ENCODE data around the gene SLC17A5.
"Not testable (repeated sequence)": the region's sequence is repeated elsewhere in the genome, so short reads cannot be mapped to it uniquely, and the experiment has no call there.

SLC17A5 gene

GRCh38 chr6:73579851-73580246 is 73.9 kb downstream of the SLC17A5 start:
- no peaks in the 10 kb centered on the region for H3K4me1 ChIP-seq
- no peak overlapping the region for H3K4me3 ChIP-seq (ENCODE audit: low read depth, low read length)
- TF ChIP-seq CTCF (IDR thresholded peaks at IDR 0.05; ENCODE audit: low read depth, low read length): no peak
- DNase-seq: no peak
- H3K9me3 ChIP-seq: no peaks in the 10 kb centered on the region
- H3K36me3 ChIP-seq: no peaks in the 10 kb centered on the region
- no peaks in the 10 kb centered on the region for H3K27me3 ChIP-seq

GRCh38 chr6:73579389-73579788 is 74.4 kb downstream of the SLC17A5 start:
- DNase-seq: no peak
- TF ChIP-seq CTCF (IDR thresholded peaks at IDR 0.05; ENCODE audit: low read depth, low read length): no peak
- no peaks in the 10 kb centered on the region for H3K36me3 ChIP-seq
- H3K9me3 ChIP-seq: no peaks in the 10 kb centered on the region
- no peaks in the 10 kb centered on the region for H3K27me3 ChIP-seq
- no peaks in the 10 kb centered on the region for H3K4me1 ChIP-seq
- no peak overlapping the region for H3K4me3 ChIP-seq (ENCODE audit: low read depth, low read length)

DNA sequence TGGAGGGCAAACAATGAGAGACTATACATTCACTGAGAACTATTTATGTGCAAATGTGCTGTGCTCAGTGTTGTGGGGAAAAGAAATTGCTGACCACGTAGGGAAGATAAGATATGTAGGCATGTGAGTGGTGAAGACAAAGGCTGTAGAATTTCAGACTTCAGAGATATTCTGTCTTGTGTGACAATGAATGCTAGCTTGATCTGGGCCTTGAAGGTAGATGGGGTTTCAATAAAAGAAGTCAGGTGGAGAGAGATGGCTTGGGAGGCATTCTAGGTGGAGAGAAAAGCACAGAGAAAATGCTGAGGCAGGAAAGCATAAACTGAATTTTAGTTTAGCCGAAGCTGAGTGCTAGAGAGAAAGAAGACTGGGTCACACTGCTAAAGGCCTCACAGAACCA is 76.1 kb downstream of the SLC17A5 start:
- H3K36me3 ChIP-seq: no peaks in the 10 kb centered on the region
- H3K27me3 ChIP-seq: no peaks in the 10 kb centered on the region
- H3K4me1 ChIP-seq: no peaks in the 10 kb centered on the region
- H3K4me3 ChIP-seq (ENCODE audit: low read depth, low read length): no peak overlapping the region
- no peak for TF ChIP-seq CTCF (IDR thresholded peaks at IDR 0.05; ENCODE audit: low read depth, low read length)
- DNase-seq: no peak
- H3K9me3 ChIP-seq: no peaks in the 10 kb centered on the region

- not testable (repeated sequence) for H3K4me3 ChIP-seq (ENCODE audit: low read depth, low read length); H3K4me1 ChIP-seq; H3K27me3 ChIP-seq; H3K36me3 ChIP-seq; H3K9me3 ChIP-seq; DNase-seq
Observed at GRCh38 chr6:73572531-73572930, 81.3 kb downstream of the SLC17A5 start.

DNA sequence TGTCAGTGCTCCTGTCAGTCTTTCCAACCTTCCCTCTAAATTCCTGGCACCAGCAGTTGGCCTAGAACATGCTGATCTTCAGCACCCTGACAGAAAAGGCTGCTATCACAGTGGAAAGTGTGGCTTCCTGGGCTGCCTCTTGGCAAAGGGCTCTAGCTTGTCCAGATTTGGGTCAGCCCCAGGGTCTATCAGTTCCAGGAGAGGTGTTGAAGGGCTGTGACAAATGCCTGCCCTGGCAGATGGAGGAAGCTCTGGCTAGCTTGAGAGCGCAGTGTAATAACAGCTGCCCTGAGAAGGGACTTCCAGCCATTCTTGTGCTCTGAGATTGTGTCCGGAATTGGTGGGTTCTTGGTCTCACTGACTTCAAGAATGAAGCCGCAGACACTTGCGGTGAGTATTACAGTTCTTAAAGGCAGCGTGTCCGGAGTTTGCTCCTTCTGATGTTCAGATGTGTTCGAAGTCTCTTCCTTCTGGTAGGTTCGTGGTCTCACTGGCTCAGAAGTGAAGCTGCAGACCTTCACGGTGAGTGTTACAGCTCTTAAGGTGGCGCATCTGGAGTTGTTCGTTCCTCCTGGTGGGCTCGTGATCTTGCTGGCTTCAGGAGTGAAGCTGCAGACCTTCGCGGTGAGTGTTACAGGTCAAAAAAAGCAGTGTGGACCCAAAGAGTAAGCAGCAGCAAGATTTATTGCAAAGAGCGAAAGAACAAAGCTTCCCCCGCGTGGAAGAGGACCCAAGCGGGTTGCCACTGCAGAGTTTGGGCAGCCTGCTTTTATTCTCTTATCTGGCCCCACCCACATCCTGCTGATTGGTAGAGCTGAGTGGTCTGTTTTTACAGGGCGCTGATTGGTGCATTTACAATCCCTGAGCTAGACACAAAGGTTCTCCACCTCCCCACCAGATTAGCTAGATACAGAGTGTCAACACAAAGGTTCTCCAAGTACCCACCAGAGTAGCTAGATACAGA is 82.3 kb downstream of the SLC17A5 start:
- H3K27me3 ChIP-seq; H3K36me3 ChIP-seq; H3K9me3 ChIP-seq; H3K4me3 ChIP-seq (ENCODE audit: low read depth, low read length); H3K4me1 ChIP-seq; DNase-seq: not testable (repeated sequence)

- no peaks in the 10 kb centered on the region for H3K27me3 ChIP-seq
- H3K4me3 ChIP-seq (ENCODE audit: low read depth, low read length): no peak overlapping the region
- no peaks in the 10 kb centered on the region for H3K36me3 ChIP-seq
- H3K4me1 ChIP-seq: no peaks in the 10 kb centered on the region
- no peak for DNase-seq
- TF ChIP-seq CTCF (IDR thresholded peaks at IDR 0.05; ENCODE audit: low read depth, low read length): no peak
- no peaks in the 10 kb centered on the region for H3K9me3 ChIP-seq
Observed at GRCh38 chr6:73569121-73569520, 84.7 kb downstream of the SLC17A5 start.

- DNase-seq: no peak
- Histone ChIP-seq H3K4me1 (no peaks in the 10 kb centered on the region), H3K9me3 (no peaks in the 10 kb centered on the region), H3K4me3 (ENCODE audit: low read depth, low read length) (no peak overlapping the region), H3K36me3 (no peaks in the 10 kb centered on the region), H3K27me3 (no peaks in the 10 kb centered on the region)
- TF ChIP-seq CTCF (IDR thresholded peaks at IDR 0.05; ENCODE audit: low read depth, low read length): no peak
Observed at GRCh38 chr6:73566954-73567591, 86.7 kb downstream of the SLC17A5 start.

- not testable (repeated sequence) for H3K9me3 ChIP-seq; H3K27me3 ChIP-seq; H3K4me3 ChIP-seq (ENCODE audit: low read depth, low read length); H3K36me3 ChIP-seq; H3K4me1 ChIP-seq; DNase-seq
Observed at GRCh38 chr6:73566486-73566871, 87.3 kb downstream of the SLC17A5 start.
